ENCODE data around the gene SH2D3A.

Gene SH2D3A

DNA sequence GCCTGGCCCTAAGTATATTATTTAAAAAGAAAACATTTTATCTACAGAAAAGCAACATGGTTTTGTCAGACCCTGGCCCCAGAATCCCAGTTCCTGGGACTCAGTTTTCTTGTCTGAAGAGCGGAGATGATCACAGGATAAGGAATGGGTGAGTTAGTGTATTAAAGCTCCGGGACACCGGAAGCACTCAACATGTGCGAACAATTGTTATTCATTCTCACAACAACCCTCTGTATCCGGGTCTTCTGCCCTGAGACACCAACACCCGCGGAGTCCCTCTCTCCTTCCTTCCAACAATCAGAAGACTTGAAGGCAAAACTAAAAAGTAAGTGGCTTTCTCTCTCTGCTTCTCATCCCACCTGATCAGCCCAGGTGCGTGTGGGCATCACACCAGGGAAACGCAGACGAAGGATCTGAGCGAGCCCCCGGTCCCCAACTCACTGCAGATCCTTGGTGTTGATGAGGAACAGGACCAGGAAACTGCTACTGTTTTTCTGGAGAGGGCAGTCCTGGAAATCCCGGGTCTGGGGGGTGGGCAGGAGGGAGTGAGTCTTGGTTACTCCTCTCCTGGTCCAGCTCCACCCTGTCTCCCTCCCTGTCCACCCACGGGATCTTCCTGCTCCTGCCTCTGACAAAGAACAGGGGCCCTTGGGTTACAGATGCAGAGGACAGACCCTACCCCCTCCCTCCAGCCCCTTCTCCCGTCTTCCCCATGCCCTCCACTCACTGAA is 31.9 kb downstream of the SH2D3A start:
- DNase-seq: no peak

GRCh38 chr19:6734096-6734696 is 33.0 kb downstream of the SH2D3A start:
- DNase-seq: no peak

- peak; percentile 76 for DNase-seq
Observed at GRCh38 chr19:6733338-6734095, 33.7 kb downstream of the SH2D3A start.

GRCh38 chr19:6732803-6733337 is 34.4 kb downstream of the SH2D3A start:
- DNase-seq: no peak

DNA sequence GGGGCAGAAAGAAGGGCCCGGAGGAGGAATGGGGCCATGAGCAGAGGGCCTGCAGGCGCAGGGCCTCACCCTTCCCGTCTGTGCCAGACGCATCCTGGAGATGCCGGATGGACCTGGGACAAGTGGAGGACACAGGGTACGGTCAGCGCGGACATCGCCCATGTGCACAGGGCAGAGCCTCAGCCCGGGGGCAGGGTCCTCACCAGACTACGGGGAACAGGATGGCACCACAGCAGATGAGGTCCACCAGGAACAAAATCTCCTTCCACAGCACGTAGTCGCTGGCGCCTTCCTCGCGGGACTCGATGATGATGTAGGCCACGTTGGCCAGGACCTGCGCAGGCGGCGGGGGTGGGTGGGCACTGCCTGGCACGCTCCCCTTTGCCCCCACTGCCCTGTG is 35.4 kb downstream of the SH2D3A start:
- no peak for DNase-seq

- DNase-seq: no peak
Observed at GRCh38 chr19:6730941-6731670, 36.1 kb downstream of the SH2D3A start.

- no peak for DNase-seq
Observed at GRCh38 chr19:6730153-6730804, 37.0 kb downstream of the SH2D3A start.

- DNase-seq: no peak
Observed at GRCh38 chr19:6729573-6730152, 37.6 kb downstream of the SH2D3A start.

DNA sequence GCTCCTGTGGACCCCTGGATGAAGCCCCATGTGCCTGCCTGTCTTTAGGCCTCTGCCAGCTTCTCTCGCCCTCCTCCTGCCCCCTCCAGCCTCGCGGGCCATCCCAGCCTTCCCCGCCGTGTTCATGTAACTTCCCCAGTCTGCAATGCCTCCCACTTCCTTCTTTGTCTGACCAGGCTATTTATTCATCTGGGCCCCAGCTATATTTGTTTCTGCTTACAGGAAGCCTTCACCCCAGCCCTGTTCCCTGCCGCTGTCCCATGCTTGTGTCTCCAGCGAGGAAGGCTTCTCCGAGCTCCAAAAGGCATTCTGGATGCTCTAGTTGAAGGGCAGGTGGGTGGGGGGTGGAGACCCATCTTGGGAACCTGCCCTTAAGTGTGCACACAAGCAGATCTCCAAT is 38.9 kb downstream of the SH2D3A start:
- DNase-seq: no peak

- DNase-seq: no peak
Observed at GRCh38 chr19:6725513-6726231, 41.6 kb downstream of the SH2D3A start.

DNA sequence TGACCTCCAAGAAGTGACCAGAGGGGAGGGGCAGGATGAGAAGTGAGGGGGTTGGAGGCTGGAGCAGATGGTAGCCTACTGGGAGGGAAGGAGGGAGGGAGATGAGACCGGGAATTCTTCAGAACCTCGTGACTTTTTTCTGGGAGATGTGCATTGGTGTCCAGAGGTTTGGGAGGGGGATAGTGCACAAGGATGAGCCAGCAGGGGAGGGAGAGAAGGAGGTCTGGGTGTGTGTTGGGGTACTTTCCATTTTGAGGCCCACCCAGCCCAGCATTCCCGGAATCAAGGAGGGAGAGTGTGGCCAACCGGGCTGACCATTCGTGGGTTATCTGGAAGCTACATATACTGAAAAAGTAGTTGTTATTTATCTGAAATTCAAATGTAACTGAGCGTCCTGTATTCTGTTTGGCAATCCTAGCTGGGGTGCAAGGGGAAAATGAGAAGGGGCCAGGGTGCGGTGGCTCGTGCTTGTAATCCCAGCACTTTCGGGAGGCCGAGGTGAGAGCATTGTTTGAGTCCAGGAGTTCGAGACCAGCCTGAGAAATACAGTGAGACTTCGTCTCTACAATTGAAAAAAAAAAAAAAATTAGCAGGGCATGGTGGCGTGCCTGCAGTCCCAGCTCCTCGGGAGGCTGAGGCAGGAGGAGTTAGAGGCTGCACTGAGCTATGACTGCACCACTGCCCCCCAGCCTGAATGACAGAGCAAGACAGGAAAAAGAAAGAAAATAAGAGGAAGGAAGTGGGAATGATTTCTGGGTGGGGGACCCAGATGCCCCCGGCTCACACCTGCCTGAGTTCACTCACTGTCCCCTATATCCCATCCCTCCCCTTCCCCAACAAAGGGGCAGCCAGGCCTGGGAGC is 42.4 kb downstream of the SH2D3A start:
- DNase-seq: no peak

GRCh38 chr19:6723738-6724137 is 43.5 kb downstream of the SH2D3A start:
- no peak for DNase-seq

DNA sequence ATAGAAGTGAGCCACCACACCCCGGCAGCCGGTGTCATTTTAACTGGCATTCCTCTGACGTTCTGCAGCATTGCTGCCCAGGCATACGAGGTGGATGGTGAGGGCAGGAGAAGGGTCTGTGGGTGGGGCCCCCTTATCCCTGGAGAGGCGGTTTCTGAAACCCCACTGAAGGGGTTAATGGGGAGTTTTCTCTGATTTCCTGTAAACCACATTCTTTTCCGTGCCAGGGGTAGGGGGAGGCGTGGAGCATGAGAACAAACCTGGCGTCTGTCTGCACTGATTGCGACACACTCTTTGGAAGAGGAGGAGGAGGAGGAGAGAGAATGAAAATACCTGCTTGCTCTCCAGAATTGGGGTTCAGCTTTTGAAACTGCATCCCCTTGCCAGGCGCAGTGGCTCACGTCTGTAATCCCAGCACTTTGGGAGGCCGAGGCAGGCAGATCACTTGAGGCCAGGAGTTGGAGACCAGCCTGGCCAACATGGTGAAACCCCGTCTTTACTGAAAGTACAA is 44.1 kb downstream of the SH2D3A start:
- no peak for DNase-seq

DNA sequence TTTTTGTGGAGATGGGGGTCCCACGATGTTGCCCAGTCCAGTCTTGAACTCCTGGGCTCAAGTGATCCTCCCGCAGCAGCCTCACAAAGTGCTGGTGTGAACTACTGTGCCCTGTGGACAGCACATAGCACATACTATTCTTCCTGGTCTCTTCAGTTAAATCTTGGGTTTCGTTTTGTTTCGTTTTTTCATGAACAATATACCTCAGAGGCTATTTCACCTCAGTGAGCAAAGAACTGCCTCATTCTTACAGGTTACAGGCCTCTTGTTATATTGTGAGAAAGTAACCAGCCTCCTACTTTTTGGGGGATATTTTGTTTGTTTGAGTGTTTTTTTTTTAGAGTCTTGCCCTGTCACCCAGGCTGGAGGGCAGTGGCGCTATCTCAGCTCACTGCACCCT is 45.5 kb downstream of the SH2D3A start:
- no peak for DNase-seq

DNA sequence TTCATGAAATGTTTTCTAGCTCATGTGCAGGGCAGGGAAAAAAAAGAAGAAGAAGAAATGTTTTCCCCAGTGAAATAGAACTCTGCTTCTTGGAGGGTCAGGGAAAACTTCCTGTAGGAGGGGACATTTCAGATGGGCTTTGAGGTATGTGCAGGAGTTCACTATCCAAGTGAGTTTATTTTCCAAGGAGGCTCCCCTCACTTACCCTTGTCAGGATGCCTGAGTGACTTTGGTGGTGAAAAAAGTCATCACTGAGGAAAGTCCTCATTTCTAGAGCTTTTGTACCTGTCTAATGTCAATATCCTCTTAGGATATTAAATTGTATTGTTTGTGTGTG is 46.1 kb downstream of the SH2D3A start:
- no peak for DNase-seq

DNA sequence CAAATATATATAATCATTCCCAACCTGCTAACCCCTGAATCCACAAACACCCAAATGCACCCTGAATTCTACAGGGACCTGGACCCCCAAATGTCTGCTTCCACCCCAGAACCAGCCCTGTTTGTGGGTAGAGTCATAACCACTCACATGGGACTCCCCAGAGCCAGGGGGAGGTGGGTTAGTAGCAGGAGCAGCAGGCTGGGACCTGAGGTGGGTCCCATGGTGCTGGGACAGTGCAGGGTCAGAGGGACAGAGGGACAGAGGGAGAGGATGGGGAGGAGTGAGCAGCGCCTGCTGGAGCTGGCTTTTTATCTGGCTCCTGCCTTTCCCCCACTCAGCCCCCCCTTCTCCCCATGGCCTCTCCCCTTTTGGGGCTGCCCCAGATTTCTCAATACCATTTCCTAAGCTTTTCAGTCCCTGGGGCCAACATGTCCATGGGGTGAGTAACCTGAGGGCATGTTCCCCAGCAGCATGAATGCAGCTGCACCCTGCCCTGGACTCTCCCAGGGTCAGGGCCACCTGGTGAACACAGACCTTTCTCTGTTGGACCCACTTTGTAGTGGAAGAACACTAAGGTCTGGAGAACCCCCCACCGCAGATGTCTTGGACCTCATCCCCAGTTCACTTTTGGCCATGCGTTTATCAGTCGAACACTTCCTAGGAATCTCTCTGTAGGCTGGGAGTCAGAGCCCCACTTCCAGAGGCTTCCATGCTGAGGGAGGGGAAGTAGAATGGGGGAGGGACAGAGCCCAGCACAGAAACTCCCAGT is 46.7 kb downstream of the SH2D3A start, which contains the start of gene C3:
C3 (minus strand) TSS at position 282 of the 769 bp plus-strand sequence; CDS start at position 221, 61 bp downstream.
- no peak for DNase-seq

DNA sequence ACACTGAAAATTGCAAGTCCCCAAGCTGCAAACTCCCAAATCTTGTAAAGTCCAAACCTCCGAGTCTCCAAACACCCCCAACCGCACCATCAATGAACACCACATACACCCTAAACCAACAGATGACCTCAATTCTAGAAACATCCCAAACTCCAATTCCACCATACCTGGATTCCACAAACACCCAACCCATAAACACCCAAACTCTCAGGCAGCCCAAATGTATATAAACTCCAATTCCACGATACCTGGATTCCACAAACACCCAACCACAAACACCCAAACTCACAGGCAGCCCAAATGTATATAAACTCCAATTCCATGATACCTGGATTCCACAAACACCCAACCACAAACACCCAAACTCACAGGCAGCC is 47.3 kb downstream of the SH2D3A start:
- DNase-seq: no peak

GRCh38 chr19:6719540-6719861 is 47.7 kb downstream of the SH2D3A start:
- no peak for DNase-seq

GRCh38 chr19:6718741-6719539 is 48.3 kb downstream of the SH2D3A start:
- DNase-seq: no peak
